Measurements from ENCODE around the gene DLK1. TPM values are rescaled to one million over a fixed set of nuclear protein-coding genes. Genes with fewer than 3 reads are reported as not detected.

Gene DLK1
- total RNA-seq, 2 experiments from 2014 or later, result not detected

DNA sequence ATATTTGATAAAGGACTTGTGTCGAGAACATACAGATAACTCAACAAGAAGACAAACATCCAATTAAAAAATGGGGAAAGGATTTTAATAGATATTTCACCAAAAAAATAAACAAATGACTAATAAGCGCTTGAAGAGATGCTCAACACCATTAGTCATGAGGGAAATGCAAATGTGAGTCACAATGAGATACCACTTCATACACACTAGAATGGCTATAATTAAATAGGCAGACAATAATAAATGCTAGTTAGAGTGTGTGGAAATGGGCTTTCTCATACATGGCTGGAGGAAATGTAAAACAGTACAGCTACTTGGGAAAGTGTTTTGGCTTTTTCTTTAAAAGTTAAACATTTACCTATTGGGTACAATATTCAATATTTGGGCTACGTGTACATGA lies 34.8 kb downstream of the DLK1 start:
- no peaks in the 10 kb centered on the region for H3K9me3 ChIP-seq (ENCODE audit: low read length)
- no peak for DNase-seq (ENCODE audit: low spot score)
- H2AFZ ChIP-seq (ENCODE audit: low read length), result no peak overlapping the region
- no TSS peak for BruUV-seq (replicated peaks)
- H3K4me3 ChIP-seq (ENCODE audit: low read depth, low read length, poor library complexity, severe bottlenecking), result no peak overlapping the region
- CTCF ChIA-PET (ENCODE audit: unreplicated experiment), result no interaction called here
- no peaks in the 10 kb centered on the region for H3K36me3 ChIP-seq (ENCODE audit: insufficient read depth, low read length)
- no peak overlapping the region for H3K4me2 ChIP-seq (ENCODE audit: low read length)
- no peaks in the 10 kb centered on the region for H3K79me2 ChIP-seq (ENCODE audit: insufficient read depth, low read depth, low read length)
- TF ChIP-seq, protein P1, sequence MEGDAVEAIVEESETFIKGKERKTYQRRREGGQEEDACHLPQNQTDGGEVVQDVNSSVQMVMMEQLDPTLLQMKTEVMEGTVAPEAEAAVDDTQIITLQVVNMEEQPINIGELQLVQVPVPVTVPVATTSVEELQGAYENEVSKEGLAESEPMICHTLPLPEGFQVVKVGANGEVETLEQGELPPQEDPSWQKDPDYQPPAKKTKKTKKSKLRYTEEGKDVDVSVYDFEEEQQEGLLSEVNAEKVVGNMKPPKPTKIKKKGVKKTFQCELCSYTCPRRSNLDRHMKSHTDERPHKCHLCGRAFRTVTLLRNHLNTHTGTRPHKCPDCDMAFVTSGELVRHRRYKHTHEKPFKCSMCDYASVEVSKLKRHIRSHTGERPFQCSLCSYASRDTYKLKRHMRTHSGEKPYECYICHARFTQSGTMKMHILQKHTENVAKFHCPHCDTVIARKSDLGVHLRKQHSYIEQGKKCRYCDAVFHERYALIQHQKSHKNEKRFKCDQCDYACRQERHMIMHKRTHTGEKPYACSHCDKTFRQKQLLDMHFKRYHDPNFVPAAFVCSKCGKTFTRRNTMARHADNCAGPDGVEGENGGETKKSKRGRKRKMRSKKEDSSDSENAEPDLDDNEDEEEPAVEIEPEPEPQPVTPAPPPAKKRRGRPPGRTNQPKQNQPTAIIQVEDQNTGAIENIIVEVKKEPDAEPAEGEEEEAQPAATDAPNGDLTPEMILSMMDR (conservative IDR thresholded peaks at IDR 0.05; ENCODE audit: low read length), result no peak
- no peak for TF ChIP-seq EZH2phosphoT487 (IDR thresholded peaks at IDR 0.05; ENCODE audit: borderline replicate concordance, low read depth, low read length)
- H3K27ac ChIP-seq (ENCODE audit: low read depth, low read length, poor library complexity, severe bottlenecking), result no peak overlapping the region
- H3K9me2 ChIP-seq (ENCODE audit: insufficient read depth, low read length), result no peaks in the 10 kb centered on the region
- intact Hi-C loops (cut with micrococcal nuclease; ENCODE audit: unreplicated experiment), result no loop called here
- POLR2A ChIA-PET, result no interaction called here
- no peaks in the 10 kb centered on the region for H3K4me1 ChIP-seq (ENCODE audit: insufficient read depth, low read length, poor library complexity, severe bottlenecking)
- H4K20me1 ChIP-seq (ENCODE audit: insufficient read depth, low read length), result no peaks in the 10 kb centered on the region

- H3K9me3 ChIP-seq (ENCODE audit: low read length), result no peaks in the 10 kb centered on the region
- POLR2A ChIA-PET, result no interaction called here
- H3K36me3 ChIP-seq (ENCODE audit: insufficient read depth, low read length), result no peaks in the 10 kb centered on the region
- TF ChIP-seq, protein P1 (conservative IDR thresholded peaks at IDR 0.05; ENCODE audit: low read length), result no peak
- no peak for TF ChIP-seq EZH2phosphoT487 (IDR thresholded peaks at IDR 0.05; ENCODE audit: borderline replicate concordance, low read depth, low read length)
- no peaks in the 10 kb centered on the region for H3K9me2 ChIP-seq (ENCODE audit: insufficient read depth, low read length)
- no peaks in the 10 kb centered on the region for H4K20me1 ChIP-seq (ENCODE audit: insufficient read depth, low read length)
- no peak for DNase-seq (ENCODE audit: low spot score)
- CTCF ChIA-PET (ENCODE audit: unreplicated experiment), result no interaction called here
- BruUV-seq (replicated peaks), result no TSS peak
- intact Hi-C loops (cut with micrococcal nuclease; ENCODE audit: unreplicated experiment), result no loop called here
- H3K79me2 ChIP-seq (ENCODE audit: insufficient read depth, low read depth, low read length), result no peaks in the 10 kb centered on the region
- H3K4me1 ChIP-seq (ENCODE audit: insufficient read depth, low read length, poor library complexity, severe bottlenecking), result no peaks in the 10 kb centered on the region
- H3K4me2 ChIP-seq (ENCODE audit: low read length), result no peak overlapping the region
- H3K27ac ChIP-seq (ENCODE audit: low read depth, low read length, poor library complexity, severe bottlenecking), result no peak overlapping the region
- H3K4me3 ChIP-seq (ENCODE audit: low read depth, low read length, poor library complexity, severe bottlenecking), result no peak overlapping the region
- no peak overlapping the region for H2AFZ ChIP-seq (ENCODE audit: low read length)
These were observed 35.4 kb downstream of the DLK1 start for GRCh38 chr14:100762089-100762515.

- intact Hi-C loops (cut with micrococcal nuclease; ENCODE audit: unreplicated experiment), result no loop called here
- CTCF ChIA-PET (ENCODE audit: unreplicated experiment), result no interaction called here
- no TSS peak for BruUV-seq (replicated peaks)
These were observed 36.2 kb downstream of the DLK1 start for GRCh38 chr14:100762901-100763300.

More at GRCh38 chr14:100762901-100763300, 36.2 kb downstream of the DLK1 start:
- H4K20me1 ChIP-seq (ENCODE audit: insufficient read depth, low read length), result no peaks in the 10 kb centered on the region
- TF ChIP-seq EZH2phosphoT487 (IDR thresholded peaks at IDR 0.05; ENCODE audit: borderline replicate concordance, low read depth, low read length), result no peak
- TF ChIP-seq, protein P1 (conservative IDR thresholded peaks at IDR 0.05; ENCODE audit: low read length), result no peak
- DNase-seq (ENCODE audit: low spot score), result no peak
- H3K79me2 ChIP-seq (ENCODE audit: insufficient read depth, low read depth, low read length), result no peaks in the 10 kb centered on the region
- H3K4me3 ChIP-seq (ENCODE audit: low read depth, low read length, poor library complexity, severe bottlenecking), result no peak overlapping the region
- H3K4me1 ChIP-seq (ENCODE audit: insufficient read depth, low read length, poor library complexity, severe bottlenecking), result no peaks in the 10 kb centered on the region
- no peaks in the 10 kb centered on the region for H3K9me2 ChIP-seq (ENCODE audit: insufficient read depth, low read length)
- no peak overlapping the region for H3K27ac ChIP-seq (ENCODE audit: low read depth, low read length, poor library complexity, severe bottlenecking)
- H3K9me3 ChIP-seq (ENCODE audit: low read length), result no peaks in the 10 kb centered on the region
- H2AFZ ChIP-seq (ENCODE audit: low read length), result no peak overlapping the region
- H3K4me2 ChIP-seq (ENCODE audit: low read length), result no peak overlapping the region
- POLR2A ChIA-PET, result no interaction called here
- no peaks in the 10 kb centered on the region for H3K36me3 ChIP-seq (ENCODE audit: insufficient read depth, low read length)

Data from OCI-LY7 (cell line).